Upper lobe of right lung (tissue), 1 donor: Measurements from ENCODE around the gene CLDN8. TPM values are rescaled to one million over a fixed set of nuclear protein-coding genes. Genes with fewer than 3 reads are reported as not detected.

Experiments
- ATAC-seq: fragments of 200-7000 bp; cut with Tn5 transposase; one replicate; pipeline ENCODE4 v1.9.1; 2020; ENCODE audit warnings: mild to moderate bottlenecking, moderate library complexity
- DNase-seq: peaks from one replicate; pipeline ENCODE4 v3.0.0-alpha.2; 2020
- H3K27ac ChIP-seq: fragments of 200-600 bp; one replicate; pipeline ENCODE4 v1.8.0; 2022
- H3K27me3 ChIP-seq: fragments of 200-600 bp; one replicate; pipeline ENCODE4 v1.8.0; 2022; ENCODE audit warnings: mild to moderate bottlenecking
- H3K36me3 ChIP-seq: fragments of 200-600 bp; one replicate; pipeline ENCODE4 v1.8.0; 2022
- H3K4me1 ChIP-seq: fragments of 200-600 bp; one replicate; pipeline ENCODE4 v1.8.0; 2022
- H3K4me3 ChIP-seq: fragments of 200-600 bp; one replicate; pipeline ENCODE4 v1.8.0; 2022; ENCODE audit warnings: mild to moderate bottlenecking
- H3K9me3 ChIP-seq: fragments of 200-600 bp; one replicate; pipeline ENCODE4 v1.8.0; 2022
- CTCF ChIP-seq: fragments of 200-600 bp; IDR thresholded peaks from one replicate; pipeline ENCODE4 v1.8.0; 2022; ENCODE audit warnings: antibody characterized with exemption
- intact Hi-C: fragments of 100-400 bp; cut with DNase I; formaldehyde crosslinking; loops from one replicate; pipeline ENCODE4 v1.11.0; 2022
- total RNA-seq: library from RNA; stranded (reverse); fragmentation: NEBNext Ultra II Directional; extraction: Animal tissue kit (Norgen Biotek cat#: 25700); gene quantifications from one replicate; pipeline ENCODE4 v1.2.1, GENCODE V29; 2021
- donor health status: DM: no; HTN: yes; CAD: no; lungs with severe emphysema.

CLDN8 gene
- total RNA-seq, 1 donor from 2014 or later: not detected

- H3K27me3 ChIP-seq: no peaks in the 10 kb centered on the region
- no peak for ATAC-seq
- no peaks in the 10 kb centered on the region for H3K36me3 ChIP-seq
- H3K4me1 ChIP-seq: no peaks in the 10 kb centered on the region
- H3K27ac ChIP-seq: no peak overlapping the region
- H3K9me3 ChIP-seq: no peaks in the 10 kb centered on the region
- no peak for DNase-seq
- TF ChIP-seq CTCF: no peak
- intact Hi-C loops: no loop called here
- no peak overlapping the region for H3K4me3 ChIP-seq
Observed at GRCh38 chr21:30234050-30234449, 18.2 kb upstream of the CLDN8 start.

GRCh38 chr21:30233228-30234020 is 17.5 kb upstream of the CLDN8 start:
- DNase-seq (no peak), ATAC-seq (no peak)
- H3K27me3 ChIP-seq: no peaks in the 10 kb centered on the region
- H3K9me3 ChIP-seq: no peaks in the 10 kb centered on the region
- no peak overlapping the region for H3K27ac ChIP-seq
- H3K4me1 ChIP-seq: no peaks in the 10 kb centered on the region
- H3K36me3 ChIP-seq: no peaks in the 10 kb centered on the region
- intact Hi-C loops: no loop called here
- no peak for TF ChIP-seq CTCF
- no peak overlapping the region for H3K4me3 ChIP-seq

- Histone ChIP-seq H3K4me3 (no peak overlapping the region), H3K4me1 (peaks cover 4% of the 10 kb centered on the region), H3K36me3 (no peaks in the 10 kb centered on the region), H3K27ac (no peak overlapping the region), H3K9me3 (no peaks in the 10 kb centered on the region), H3K27me3 (no peaks in the 10 kb centered on the region)
- TF ChIP-seq CTCF: no peak
- intact Hi-C loops: no loop called here
- DNase-seq (no peak), ATAC-seq (no peak)
Observed at GRCh38 chr21:30232011-30232410, 16.1 kb upstream of the CLDN8 start.

- Histone ChIP-seq H3K27ac (no peak overlapping the region), H3K4me1 (peaks cover 8% of the 10 kb centered on the region), H3K4me3 (no peak overlapping the region), H3K9me3 (no peaks in the 10 kb centered on the region), H3K36me3 (no peaks in the 10 kb centered on the region), H3K27me3 (no peaks in the 10 kb centered on the region)
- intact Hi-C loops: no loop called here
- DNase-seq: no peak
- TF ChIP-seq CTCF: no peak
- peak; percentile 68 for ATAC-seq
Observed at GRCh38 chr21:30227633-30228404, 11.9 kb upstream of the CLDN8 start.

GRCh38 chr21:30227128-30227527 is 11.2 kb upstream of the CLDN8 start:
- intact Hi-C loops: no loop called here
- no peak for TF ChIP-seq CTCF
- Histone ChIP-seq H3K27ac (no peak overlapping the region), H3K4me1 (peaks cover 8% of the 10 kb centered on the region), H3K9me3 (no peaks in the 10 kb centered on the region), H3K36me3 (no peaks in the 10 kb centered on the region), H3K27me3 (no peaks in the 10 kb centered on the region), H3K4me3 (no peak overlapping the region)
- ATAC-seq (peak; percentile 30), DNase-seq (no peak)
